Muscle of leg (tissue), 11 donors: Measurements from ENCODE around the gene CHAF1A. TPM values are rescaled to one million over a fixed set of nuclear protein-coding genes. Genes with fewer than 3 reads are reported as not detected.

Experiments used
- DNase-seq: peaks from one replicate; pipeline ENCODE4 v3.0.0; 2013
- H3K27ac ChIP-seq: one replicate; pipeline ENCODE4 v1.5.1; 2013; ENCODE audit warnings: mild to moderate bottlenecking, low read length, control low read depth
- H3K27me3 ChIP-seq: one replicate; pipeline ENCODE4 v1.6.1; 2013; ENCODE audit warnings: low read length; ENCODE audit not compliant: control insufficient read depth, insufficient read depth
- H3K36me3 ChIP-seq: one replicate; pipeline ENCODE4 v1.6.1; 2013; ENCODE audit warnings: low read length; ENCODE audit not compliant: control insufficient read depth, insufficient read depth
- H3K4me1 ChIP-seq: one replicate; pipeline ENCODE4 v1.6.1; 2013; ENCODE audit warnings: low read length; ENCODE audit not compliant: control insufficient read depth, insufficient read depth
- H3K4me3 ChIP-seq: one replicate; pipeline ENCODE4 v1.5.1; 2013; ENCODE audit warnings: low read length, control low read depth
- H3K9me3 ChIP-seq: replicated peaks from 2 replicates; pipeline ENCODE4 v1.6.1; 2013; ENCODE audit warnings: low read depth, low read length; ENCODE audit not compliant: control insufficient read depth
- WGBS: methylation state at CpG from one replicate; pipeline ENCODE4 v1.1.5; 2013; ENCODE audit warnings: missing lambda C conversion rate; ENCODE audit not compliant: insufficient coverage; 5-methylcytosine and 5-hydroxymethylcytosine counted together
- polyA plus RNA-seq, 8 donors: library from polyadenylated mRNA; unstranded; fragments of 120-200 nt; gene quantifications; one replicate each; pipeline versions ENCODE4 v1.2.1 to v1.2.3, GENCODE V29; 2013; ENCODE audit warnings: inconsistent platforms in 1 of 8, low replicate concordance in 1 of 8; ENCODE audit not compliant: insufficient read length in 8 of 8, insufficient read depth in 1 of 8
- total RNA-seq: library from RNA; stranded (reverse); fragments of 120-200 nt; gene quantifications from one replicate; pipeline ENCODE4 v1.2.4, GENCODE V29; 2013

Gene CHAF1A
- total and polyA plus RNA-seq, 9 donors = 7.6 to 19.3 (median 12.2) TPM

DNA sequence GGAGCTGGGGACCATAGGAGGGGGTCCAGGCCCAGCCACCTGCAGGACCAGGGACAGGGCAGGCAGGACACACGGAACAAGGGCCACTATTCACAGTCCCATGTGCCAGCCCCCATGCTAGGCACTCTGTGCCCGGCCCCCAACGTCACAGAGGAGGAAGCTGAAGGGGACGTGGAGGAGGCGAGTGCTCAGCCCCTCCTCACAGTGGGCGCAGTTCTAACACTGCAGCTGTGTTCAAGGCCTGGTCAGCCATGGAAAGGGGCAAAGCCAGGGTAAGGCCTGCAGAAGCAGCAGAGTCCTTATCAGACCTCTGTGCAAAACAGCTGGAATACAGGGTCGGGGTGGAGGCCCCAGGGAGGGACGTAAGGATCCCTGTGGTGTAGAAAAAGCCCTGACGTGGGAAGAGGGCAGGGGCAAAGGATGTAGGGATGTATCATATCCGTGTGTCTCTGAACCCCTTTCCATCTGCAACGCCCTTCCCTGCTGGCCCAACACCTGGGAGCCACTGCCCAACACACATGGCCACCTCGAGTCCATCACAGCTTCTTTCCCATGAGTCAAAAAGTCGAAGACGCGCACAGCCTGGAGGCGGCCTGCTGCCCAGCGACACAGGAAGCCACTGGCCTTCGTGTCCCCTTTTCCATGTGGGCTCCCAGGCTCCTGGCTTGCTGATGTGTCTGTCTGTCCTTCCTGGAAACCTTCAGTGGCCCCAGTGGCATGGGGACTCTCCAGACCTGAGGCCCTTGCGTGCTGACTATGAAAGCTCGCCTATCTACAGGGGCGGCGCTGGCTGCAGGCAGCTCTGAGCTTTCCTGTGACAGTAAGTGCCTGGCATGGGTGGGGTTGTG is 30.1 kb upstream of the CHAF1A start:
- H3K36me3 ChIP-seq = peaks cover 6% of the 10 kb centered on the region
- no peaks in the 10 kb centered on the region for H3K27me3 ChIP-seq
- H3K4me3 ChIP-seq = no peak overlapping the region
- peak overlapping the region; percentile 83 for H3K27ac ChIP-seq
- H3K9me3 ChIP-seq = no peaks in the 10 kb centered on the region
- DNase-seq = no peak
- H3K4me1 ChIP-seq = peaks cover 100% of the 10 kb centered on the region
- WGBS = 83% methylated on average over 19 of the region's 22 CpGs

DNA sequence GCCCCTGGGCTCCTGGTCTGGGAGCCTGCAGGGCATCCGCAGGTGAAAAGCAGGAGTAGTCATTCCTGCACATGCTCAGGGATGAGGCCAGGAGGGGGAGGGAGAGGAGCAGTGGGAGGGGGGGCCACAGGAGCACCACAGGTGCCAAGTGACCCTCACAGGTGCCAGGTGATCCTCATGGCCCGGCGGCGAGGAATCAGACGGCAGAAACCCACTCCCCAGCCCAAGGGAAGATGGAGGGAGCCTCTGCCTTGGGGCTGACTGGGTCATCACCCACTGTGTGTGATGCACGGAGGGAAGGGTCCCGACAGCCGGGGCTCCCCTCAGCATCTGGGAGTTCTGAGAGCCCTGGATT is 29.4 kb upstream of the CHAF1A start:
- 86% methylated on average over 1 of the region's 8 CpGs for WGBS
- H3K4me3 ChIP-seq = no peak overlapping the region
- peaks cover 6% of the 10 kb centered on the region for H3K36me3 ChIP-seq
- no peak for DNase-seq
- H3K9me3 ChIP-seq = no peaks in the 10 kb centered on the region
- peak overlapping the region; percentile 83 for H3K27ac ChIP-seq
- no peaks in the 10 kb centered on the region for H3K27me3 ChIP-seq
- H3K4me1 ChIP-seq = peaks cover 100% of the 10 kb centered on the region

DNA sequence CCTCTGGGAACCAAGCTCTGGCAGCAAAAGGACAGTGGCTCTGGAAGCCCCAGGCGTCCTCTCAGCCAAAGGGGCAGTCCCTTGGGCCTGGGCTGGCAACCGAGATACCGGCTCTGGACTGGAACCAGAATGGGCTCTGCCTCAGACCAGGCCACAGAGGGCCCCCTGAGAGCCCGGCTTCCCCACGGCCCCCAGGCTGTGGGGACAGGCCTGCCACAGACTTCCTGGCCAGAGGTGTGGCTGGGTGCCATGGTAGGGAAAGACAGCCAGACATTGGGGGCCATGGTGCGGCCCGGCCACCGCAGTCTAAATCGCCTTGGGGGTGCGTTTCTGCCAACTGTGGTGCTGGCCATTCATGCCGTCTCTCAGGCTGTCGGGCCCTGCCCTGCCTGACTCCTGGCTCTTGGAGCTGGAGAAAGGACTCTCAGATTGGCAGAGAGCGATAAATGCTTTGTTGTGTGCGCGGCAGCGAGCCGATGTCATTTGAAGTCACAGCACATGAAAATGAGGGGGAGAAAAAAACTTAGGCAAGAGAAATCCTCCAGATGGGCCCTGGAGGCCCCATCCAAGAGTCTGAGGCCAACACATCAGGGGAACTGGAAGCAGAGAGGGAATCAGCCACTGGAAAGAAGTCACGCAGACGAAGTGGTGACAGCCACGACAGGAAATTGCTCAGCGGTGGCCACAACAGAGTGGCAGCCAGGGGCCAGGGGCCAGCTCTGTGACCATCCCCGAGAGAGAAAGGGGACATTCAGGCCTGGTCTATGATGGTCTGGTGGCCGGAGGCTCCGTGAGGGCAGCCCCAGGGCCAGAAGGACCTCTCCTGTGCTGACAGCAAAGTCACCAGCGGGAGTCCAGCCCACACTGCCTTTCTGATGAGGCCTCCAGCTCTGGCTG is 28.6 kb upstream of the CHAF1A start:
- Histone ChIP-seq H3K27ac (peak overlapping the region; percentile 83), H3K27me3 (no peaks in the 10 kb centered on the region), H3K36me3 (peaks cover 9% of the 10 kb centered on the region), H3K9me3 (no peaks in the 10 kb centered on the region), H3K4me3 (no peak overlapping the region), H3K4me1 (peaks cover 98% of the 10 kb centered on the region)
- 37% methylated on average over 25 of the region's 25 CpGs for WGBS
- peak; percentile 79 for DNase-seq

DNA sequence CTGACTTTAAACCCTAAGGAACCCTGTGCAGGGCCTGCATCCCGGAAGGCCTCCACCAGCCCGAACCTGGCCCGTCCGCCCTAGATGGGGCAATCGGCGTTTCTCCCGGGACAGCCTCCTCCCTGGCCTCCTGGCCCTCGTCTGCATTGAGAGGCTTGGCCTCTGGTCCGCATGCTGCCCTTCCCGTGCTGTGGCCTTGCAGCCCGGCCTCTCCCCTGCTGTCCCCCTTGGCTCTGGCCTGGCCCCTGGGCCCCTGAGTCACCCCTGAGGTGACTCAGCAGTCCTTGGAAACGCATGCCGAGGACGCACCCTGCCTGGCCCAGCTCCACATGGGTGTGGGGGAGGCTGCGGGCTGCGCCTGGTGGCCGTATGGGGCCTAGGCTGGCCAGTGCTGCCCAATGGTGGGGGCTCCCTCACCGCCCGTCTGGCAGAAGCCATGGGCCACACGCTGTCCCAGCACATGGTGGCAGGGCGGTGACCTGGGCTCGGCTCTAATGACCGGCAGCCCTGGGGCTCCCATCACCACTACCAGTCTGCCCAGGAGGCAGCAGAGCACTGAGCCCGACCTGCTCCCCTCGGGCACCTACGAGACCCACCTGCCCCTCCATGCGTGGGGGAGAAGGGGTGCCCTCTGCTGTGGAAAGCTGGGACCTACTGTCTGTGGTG is 27.8 kb upstream of the CHAF1A start:
- H3K27me3 ChIP-seq = no peaks in the 10 kb centered on the region
- no peak overlapping the region for H3K4me3 ChIP-seq
- H3K9me3 ChIP-seq = no peaks in the 10 kb centered on the region
- H3K36me3 ChIP-seq = peaks cover 10% of the 10 kb centered on the region
- peaks cover 98% of the 10 kb centered on the region for H3K4me1 ChIP-seq
- H3K27ac ChIP-seq = peak overlapping the region; percentile 83
- peak; percentile 60 for DNase-seq
- WGBS = 43% methylated on average over 24 of the region's 27 CpGs

DNA sequence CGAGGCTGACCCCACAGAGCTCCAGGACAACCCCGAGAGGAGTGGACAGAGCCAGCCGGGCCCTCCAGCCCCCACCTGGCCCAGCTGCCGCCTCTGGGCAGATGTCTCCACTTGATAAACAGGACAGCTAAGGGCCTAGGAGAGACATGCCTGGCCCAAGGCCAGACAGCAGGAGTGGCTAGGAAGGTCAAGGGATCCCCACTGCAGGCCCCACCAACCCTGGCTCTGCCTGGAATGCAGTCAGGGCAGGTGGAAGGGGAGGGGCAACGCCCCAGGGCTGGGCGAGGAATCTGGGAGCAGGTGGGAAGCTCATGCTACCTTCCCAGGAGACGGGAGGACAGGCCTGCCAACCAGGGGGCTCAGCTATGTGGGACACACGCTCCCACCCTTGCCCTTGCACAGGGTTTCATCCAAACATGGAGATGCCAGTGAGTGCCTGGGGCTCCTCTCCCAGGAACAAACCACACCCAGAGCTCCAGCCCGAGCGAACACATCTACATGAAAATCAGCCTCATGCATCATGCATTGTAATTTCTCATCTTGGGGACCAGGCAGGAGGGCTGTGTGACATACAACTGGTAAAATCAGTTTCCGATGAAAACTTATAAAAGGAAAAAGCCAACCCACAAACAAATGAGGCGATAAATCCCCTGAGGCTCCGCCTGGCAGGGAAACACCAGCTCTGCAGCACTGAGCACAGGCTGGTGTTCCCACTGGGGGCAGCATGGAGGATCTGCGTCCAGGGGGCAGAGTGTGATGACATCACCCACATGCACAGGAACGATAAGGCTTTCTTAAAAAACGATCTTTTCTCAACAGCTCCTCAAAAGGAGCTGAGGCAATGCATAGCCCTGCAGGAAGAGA is 27.0 kb upstream of the CHAF1A start:
- peaks cover 98% of the 10 kb centered on the region for H3K4me1 ChIP-seq
- H3K36me3 ChIP-seq = peaks cover 10% of the 10 kb centered on the region
- WGBS = 24% methylated on average over 10 of the region's 16 CpGs
- H3K4me3 ChIP-seq = no peak overlapping the region
- peak; percentile 77 for DNase-seq
- H3K27me3 ChIP-seq = no peaks in the 10 kb centered on the region
- no peaks in the 10 kb centered on the region for H3K9me3 ChIP-seq
- peak overlapping the region; percentile 83 for H3K27ac ChIP-seq

DNA sequence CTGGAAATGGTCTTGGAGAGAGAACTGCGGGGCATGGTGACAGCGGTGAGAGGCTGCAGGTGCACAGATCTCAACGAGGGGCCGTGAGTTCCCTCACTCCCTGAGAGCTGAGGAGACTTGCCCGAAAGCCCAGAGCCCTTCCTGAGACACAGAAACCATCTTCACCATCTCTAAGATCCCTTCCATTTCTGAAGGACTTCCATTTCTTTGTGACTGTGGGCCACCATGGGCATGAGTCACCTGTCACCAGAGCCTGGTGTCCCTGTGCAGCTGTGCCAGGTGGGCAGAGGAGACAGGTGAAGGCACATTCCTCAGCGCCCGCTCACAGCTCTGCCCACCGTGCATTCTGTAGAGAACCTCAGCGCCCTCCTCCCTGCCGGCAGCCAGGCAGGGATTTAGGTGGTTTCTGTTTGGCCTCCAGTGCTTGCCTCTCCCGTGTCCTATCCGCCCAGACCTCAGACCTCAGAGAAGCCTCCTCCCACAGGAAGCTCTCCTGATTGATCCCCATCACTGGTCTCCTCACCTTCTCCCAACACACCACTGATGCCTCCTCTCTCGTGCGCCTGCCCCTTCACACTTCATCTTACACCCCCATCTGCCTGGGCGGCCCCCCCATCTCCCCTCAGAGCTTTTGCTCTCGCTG is 26.3 kb upstream of the CHAF1A start:
- H3K4me1 ChIP-seq = peaks cover 96% of the 10 kb centered on the region
- no peaks in the 10 kb centered on the region for H3K27me3 ChIP-seq
- 68% methylated on average over 6 of the region's 16 CpGs for WGBS
- no peaks in the 10 kb centered on the region for H3K9me3 ChIP-seq
- peaks cover 10% of the 10 kb centered on the region for H3K36me3 ChIP-seq
- DNase-seq = no peak
- H3K4me3 ChIP-seq = no peak overlapping the region
- H3K27ac ChIP-seq = peak overlapping the region; percentile 83

DNA sequence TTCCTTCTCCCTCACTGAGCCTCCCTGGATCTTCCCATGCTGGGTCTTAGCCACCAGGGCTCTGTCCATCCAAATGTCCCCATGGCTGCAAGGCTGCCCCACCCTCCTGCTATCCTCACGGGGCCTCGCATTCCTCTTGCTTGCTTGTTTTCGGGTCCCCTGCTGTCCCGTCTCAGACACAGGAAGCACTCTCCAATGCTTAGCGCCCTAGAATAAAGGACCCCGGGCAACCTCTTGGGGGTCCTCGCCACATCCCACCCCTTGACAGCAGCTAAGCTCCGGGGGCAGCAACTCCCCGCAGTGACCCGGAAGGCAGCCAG is 25.8 kb upstream of the CHAF1A start:
- H3K36me3 ChIP-seq = peaks cover 10% of the 10 kb centered on the region
- peaks cover 91% of the 10 kb centered on the region for H3K4me1 ChIP-seq
- DNase-seq = no peak
- H3K9me3 ChIP-seq = no peaks in the 10 kb centered on the region
- H3K4me3 ChIP-seq = no peak overlapping the region
- peak overlapping the region; percentile 83 for H3K27ac ChIP-seq
- WGBS = 67% methylated on average over 10 of the region's 10 CpGs
- no peaks in the 10 kb centered on the region for H3K27me3 ChIP-seq

DNA sequence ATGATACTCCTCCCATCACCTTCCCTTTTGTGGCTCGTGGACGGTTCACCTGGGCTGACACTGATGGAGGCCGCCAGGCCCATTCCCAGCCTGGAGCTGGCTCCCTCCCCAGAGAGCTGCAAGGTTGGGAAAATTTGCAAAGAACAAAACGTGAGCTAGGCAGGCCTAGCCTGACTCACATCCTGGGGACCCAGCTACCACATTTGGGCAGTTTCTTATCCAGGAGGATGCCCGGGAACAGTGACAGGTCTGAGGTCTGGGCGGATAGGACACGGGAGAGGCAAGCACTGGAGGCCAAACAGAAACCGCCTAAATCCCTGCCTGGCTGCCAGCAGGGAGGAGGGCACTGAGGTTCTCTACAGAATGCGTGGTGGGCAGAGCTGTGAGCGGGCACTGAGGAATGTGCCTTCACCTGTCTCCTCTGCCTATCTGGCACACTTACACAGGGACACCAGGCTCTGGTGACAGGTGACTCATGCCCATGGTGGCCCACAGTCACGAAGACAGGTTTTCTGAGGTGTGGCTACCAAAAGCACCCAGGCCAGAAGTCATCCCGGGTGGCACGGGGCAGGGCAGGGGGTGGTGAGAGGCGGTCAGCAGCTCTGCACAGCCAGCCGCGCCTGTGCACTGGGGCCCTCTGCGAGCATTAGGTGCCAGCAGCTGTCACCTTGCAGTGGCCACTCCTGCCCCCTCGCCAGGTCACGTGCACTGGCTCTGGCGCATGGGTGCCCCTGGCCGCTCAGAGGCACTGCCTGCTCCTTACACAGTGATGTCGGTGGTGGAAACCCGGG is 25.3 kb upstream of the CHAF1A start:
- 77% methylated on average over 19 of the region's 23 CpGs for WGBS
- DNase-seq = no peak
- H3K4me1 ChIP-seq = peaks cover 85% of the 10 kb centered on the region
- H3K27ac ChIP-seq = peak overlapping the region; percentile 35
- no peak overlapping the region for H3K4me3 ChIP-seq
- no peaks in the 10 kb centered on the region for H3K9me3 ChIP-seq
- H3K27me3 ChIP-seq = no peaks in the 10 kb centered on the region
- H3K36me3 ChIP-seq = peaks cover 10% of the 10 kb centered on the region

DNA sequence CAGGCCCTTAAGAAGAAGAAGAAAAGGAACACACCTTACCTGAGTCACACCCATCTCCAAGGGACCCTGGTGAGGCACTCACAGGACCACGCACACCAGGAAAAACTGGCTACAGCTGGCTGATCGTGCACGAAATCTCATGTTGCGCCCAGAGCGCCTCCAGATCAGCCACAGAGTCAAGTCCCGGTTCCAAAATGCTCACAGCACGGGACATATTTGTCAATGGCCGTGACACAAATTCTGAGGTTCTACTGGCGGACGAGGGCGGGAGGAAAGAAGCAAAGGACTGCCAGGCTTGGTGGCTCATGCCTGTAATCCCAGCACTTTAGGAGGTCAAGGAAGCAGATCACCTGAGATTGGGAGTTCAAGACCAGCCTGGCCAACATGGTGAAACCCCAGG is 23.6 kb upstream of the CHAF1A start:
- peak overlapping the region; percentile 64 for H3K27ac ChIP-seq
- peaks cover 68% of the 10 kb centered on the region for H3K4me1 ChIP-seq

More for the DNA sequence above, 23.6 kb upstream of the CHAF1A start:
- Histone ChIP-seq H3K9me3 (no peaks in the 10 kb centered on the region), H3K4me3 (no peak overlapping the region), H3K36me3 (peaks cover 18% of the 10 kb centered on the region), H3K27me3 (no peaks in the 10 kb centered on the region)
- 84% methylated on average over 11 of the region's 11 CpGs for WGBS
- no peak for DNase-seq
